GM19395 (cell line): Measurements from ENCODE around the gene IGIP.

ENCODE experiments used
- ATAC-seq: cut with Tn5 transposase; IDR thresholded peaks from one replicate; pipeline ENCODE4 v1.9.1; 2021; ENCODE audit warnings: mild to moderate bottlenecking, moderate library complexity; ENCODE audit not compliant: unreplicated experiment

IGIP gene

DNA sequence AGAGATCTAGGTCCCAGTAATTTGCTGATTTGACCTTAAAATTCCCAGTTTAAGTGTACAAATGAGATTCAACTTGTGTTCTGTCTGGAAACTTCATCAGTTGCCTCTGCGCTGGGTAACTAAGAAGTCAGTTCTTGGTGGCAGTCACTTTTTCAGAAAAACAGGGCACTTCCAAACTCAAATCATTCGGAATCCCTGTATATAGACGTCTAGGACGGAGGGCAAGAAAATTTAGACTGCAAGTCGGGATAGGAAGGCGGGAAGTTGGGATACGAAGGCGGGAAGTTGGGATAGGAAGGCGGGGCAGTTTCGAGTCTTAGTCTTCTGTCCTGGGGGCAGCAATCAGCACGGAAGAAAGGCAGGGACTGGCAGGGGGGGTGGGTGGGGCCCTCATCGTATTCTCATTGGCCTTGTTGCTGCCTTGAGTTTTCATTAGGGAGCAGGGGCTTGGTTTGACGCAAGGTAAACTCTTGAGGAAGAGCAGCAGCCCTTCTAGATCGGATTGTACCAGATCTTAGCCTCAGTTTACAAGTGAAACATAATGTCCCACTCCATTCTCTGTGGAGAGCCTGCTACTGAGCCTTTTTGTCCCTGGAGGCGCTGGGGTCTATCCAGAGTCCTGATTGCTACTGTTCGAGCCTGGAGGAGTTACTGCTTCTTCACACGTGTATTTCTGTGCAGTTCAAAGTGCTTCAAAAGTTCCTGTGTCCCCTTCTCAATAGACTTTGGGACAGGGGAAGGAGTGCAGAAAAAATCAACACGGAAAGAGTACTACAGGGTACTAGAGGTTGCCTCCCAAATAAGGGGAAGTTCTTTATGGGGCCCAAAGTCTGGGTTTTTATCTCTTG lies 14.5 kb upstream of the IGIP start:
- ATAC-seq, result no peak

- ATAC-seq, result no peak
Observed at GRCh38 chr5:140111859-140112551, 13.7 kb upstream of the IGIP start.

DNA sequence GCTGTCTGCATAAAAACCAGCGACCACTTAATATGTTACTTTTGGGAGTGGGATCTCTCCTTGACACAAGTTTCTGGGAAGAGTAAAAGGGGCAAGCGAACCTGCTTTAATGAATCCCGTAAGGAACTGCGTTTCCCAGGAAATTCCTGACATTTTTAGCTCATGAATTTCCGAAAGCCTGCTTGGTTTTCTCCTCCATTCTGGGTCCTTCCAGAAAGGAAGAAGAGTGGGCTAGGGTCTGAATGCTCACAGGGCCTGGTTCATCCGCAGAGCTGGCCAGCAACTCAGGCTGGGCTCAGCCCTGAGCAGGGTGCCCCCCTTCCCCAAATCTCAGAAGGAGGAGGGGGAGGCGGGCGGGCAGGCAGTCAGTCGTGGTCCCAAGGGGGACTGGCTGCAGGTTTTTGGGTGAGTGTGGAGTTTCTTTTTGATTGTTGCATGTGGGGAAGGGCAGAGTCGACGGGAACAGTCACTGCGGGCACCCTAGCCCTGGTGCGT lies 13.0 kb upstream of the IGIP start:
- no peak for ATAC-seq

GRCh38 chr5:140113180-140113698 lies 12.5 kb upstream of the IGIP start:
- ATAC-seq, result no peak

GRCh38 chr5:140113699-140114263 lies 12.0 kb upstream of the IGIP start, which contains the start of gene PURA:
TSS of gene PURA (plus strand) at chr5:140114109. CDS start at chr5:140114182, 73 bp downstream.
- ATAC-seq, result peak; percentile 85

GRCh38 chr5:140114341-140115185 lies 11.2 kb upstream of the IGIP start:
- peak; percentile 31 for ATAC-seq

- no peak for ATAC-seq
Observed at GRCh38 chr5:140115186-140115500, 10.6 kb upstream of the IGIP start.

GRCh38 chr5:140116716-140117115 lies 9.0 kb upstream of the IGIP start:
- no peak for ATAC-seq

GRCh38 chr5:140117523-140117922 lies 8.2 kb upstream of the IGIP start:
- ATAC-seq, result no peak

GRCh38 chr5:140118302-140118936 lies 7.3 kb upstream of the IGIP start:
- no peak for ATAC-seq

DNA sequence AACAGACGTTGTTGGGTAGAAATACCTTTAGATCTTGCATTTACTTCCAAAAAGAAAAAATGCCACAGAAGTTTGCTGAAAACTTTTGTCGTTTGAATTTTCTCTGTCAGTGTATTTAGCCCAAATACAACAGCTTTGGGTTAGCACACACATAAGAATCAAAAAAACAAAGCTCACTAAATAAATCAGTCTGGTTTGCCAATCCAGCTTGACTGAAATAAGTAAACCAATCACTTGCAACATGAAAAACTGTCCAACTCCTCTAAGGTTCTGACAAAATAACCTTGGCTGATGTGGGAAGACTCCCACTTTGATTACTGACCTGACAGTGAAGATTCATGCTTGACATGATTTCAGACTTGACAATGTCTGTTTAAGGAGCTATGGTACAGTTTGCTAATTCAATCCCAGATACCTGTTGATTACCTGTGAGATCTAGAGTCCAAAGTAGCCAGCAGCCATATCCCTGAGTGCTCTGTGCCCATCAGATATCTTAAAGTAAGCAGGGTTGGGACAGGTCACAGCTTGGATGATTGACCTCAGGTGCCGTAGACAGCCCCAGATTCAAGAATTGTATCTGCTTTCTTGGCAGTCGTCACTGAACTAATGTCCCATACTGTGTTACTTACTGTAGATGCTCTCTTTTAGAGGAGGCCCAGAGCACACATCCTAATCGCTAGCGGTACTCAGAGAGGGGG lies 727 bp downstream of the IGIP start:
- ATAC-seq, result no peak

DNA sequence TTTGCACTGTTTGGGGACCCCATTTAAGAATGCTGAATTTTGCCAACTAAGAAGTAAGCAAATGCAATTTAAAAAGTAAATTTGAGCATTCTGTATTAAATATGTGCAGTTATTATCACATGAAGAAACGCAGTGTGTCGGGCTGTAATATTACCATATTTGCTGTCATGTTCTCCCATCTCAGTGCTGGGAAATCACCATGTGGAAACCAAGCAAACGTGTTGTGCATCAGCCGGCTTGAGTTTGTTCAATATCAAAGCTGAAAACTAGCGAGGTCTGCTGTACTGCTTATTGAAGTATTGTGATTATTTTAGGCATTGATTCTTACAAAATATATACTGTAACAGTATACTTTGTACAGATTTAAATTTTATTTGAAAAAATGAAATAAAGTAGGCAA lies 2.6 kb downstream of the IGIP start:
- no peak for ATAC-seq

GRCh38 chr5:140130949-140131733 lies 5.4 kb downstream of the IGIP start:
- no peak for ATAC-seq

DNA sequence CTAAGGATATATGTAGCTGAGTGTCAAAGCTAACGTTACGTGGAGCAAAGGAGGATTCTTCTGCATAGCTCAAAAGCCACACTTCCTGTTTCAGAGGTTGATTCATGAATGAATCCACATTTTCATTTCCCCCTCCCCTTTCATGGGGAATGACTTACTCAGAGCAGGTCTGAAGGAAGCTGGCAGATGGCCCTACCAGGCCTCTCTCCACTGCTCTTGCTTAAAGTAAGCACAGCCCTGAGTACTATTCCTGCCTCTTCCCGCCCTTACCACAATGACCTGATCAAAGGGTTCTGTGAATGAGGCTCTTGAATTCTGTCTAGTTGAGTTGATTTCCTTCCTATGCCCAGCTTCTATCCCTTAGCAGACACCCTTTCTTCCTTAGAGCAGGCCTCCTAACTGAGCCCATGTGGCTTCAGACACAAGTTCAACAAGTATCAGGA lies 6.3 kb downstream of the IGIP start:
- ATAC-seq, result no peak

DNA sequence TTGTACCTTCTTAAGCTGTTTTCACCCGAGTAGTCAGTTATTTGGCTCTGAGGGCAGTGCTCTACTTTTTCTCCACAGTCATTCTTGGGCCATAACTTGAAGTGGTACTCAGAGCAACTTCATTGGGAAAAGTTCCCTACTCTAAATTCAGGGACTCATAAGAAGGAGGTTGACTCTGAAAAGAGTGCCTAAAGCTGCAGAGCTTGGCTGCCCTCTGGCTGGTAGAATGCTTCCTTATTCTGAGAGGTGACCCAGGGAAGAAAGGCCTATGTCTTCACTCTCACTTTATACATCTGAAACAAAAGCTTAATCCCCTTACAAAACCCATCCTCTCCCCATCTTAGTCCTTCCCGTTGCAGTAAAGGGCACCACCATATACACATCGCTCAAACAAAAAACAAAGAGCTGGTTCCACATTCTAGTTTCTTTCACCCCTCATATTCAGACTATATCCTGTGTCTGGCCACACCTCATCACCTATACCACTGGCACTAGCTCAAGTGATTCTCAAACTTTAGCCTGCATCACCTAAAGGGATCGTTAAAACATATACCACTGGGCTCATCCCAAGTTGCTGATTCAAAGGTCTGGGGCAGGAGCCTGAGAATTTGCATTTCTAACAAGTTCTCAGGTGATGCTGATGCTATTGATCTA lies 7.9 kb downstream of the IGIP start:
- no peak for ATAC-seq

DNA sequence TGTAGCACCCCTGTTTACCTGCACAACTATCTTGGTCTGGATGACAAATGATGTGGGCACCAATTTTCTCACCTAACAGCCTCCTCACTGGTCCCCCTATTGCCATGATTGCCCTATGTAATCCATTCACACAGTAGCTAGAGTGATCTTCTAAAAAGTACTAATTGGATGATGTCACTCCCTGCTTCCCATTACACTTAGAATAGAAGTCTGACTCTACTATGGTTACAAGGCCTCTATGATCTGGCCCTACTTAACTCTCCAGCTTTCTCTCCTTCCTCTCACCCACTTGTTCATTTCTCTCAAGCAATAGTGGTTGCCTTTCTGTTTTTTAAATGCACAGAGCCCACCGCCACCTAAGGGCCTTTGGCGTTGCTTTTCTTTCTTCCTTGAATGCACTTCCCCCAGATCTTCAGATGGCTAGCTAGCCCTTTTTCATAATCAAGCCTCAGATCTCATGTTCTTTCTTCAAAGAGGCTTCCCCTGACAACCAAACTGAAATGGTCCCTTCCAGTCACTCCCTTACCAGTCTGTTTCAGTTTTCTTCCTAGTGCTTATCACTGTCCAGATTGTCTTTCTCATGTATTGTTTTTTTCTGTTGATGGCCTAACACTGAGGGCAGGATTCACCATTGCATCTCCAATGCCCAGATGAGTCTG lies 8.7 kb downstream of the IGIP start:
- no peak for ATAC-seq

DNA sequence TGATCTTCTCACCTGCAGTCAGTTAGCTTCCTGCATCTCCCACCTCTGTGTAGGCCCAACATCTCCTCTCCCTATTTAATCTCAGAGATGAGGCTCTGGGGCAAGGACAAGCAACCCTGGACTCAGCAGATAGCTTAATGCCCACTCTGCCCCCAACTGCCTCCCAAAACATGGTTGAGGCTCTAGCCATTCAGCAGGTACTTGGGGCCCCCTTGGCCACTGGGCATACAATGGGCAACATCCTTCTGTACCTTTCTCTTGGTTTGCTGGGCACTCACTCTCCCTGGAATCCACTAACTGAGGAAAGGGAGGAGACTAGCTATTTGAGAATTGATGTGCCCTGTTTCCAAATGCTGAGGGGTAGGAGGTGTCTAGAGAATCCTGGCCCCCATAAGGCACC lies 9.4 kb downstream of the IGIP start:
- ATAC-seq, result no peak

DNA sequence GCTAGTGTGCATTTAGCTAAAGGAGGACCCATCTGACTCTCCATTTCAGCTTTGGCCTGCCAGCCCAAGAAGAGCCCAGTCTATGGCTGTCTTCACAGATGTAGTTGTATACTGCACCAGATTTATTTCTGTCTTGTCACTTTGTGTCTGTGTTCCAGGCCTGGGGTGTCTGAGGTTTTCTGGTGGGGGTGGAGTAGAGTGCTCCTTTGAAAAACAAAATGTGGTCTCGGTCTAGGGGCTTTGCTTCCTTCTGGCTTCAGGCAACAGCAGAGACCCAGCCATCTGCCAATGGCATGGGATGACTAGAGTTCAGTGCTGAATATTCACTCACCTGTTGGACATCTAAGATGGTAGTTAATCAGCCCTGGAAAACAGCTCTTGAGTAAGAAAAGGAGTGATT lies 10.9 kb downstream of the IGIP start:
- no peak for ATAC-seq
